ENCODE measurements around the gene GARIN1A.

Gene GARIN1A

GRCh38 chr7:128718967-128719642 lies 47.0 kb downstream of the GARIN1A start:
- no peak for DNase-seq

DNA sequence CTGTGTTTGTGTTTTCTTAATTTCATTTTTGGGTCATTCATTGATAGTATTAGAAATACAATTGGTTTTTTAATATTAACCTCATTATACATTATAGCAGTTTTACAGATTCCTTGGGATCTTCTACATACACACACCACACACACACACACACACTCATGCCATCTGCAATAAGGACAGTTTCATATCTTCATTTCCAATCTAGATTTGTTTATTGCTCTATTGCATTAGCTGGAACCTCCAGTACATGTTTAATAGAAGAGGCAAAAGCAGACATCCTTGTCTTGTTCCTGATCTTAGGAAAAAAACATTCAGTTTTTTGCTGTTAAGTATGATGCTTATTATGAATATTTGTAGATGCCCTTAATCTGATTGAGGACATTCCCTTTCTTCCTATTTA lies 49.3 kb downstream of the GARIN1A start:
- DNase-seq, result no peak
